BLaER1 treated with 17β-estradiol and CSF1 and Interleukin-3, amounts not matched to agents 10 nM and 100 nM (cell line): ENCODE measurements around the gene ESCO1.
A peak's percentile ranks its signal among the peaks of the same experiment; 100 is the strongest.

ENCODE experiments used
- H3K27ac ChIP-seq, 11 experiments: shearing (Covaris generic); formaldehyde crosslinking; 2 replicates each; pipeline ENCODE4 v1.8.1; 2022
- H3K27me3 ChIP-seq, 11 experiments: shearing (Covaris generic); formaldehyde crosslinking; 2 replicates each; pipeline ENCODE4 v1.8.1; 2022
- H3K36me3 ChIP-seq, 11 experiments: shearing (Covaris generic); formaldehyde crosslinking; 2 replicates each; pipeline ENCODE4 v1.8.1; 2022
- H3K4me1 ChIP-seq, 10 experiments: shearing (Covaris generic); formaldehyde crosslinking; 2 replicates each; pipeline ENCODE4 v1.8.1; 2022
- H3K4me2 ChIP-seq, 11 experiments: shearing (Covaris generic); formaldehyde crosslinking; 2 replicates each; pipeline ENCODE4 v1.8.1; 2022
- H3K4me3 ChIP-seq, 10 experiments: shearing (Covaris generic); formaldehyde crosslinking; 2 replicates each; pipeline ENCODE4 v1.8.1; 2022
- H3K9ac ChIP-seq, 11 experiments: shearing (Covaris generic); formaldehyde crosslinking; 2 replicates each; pipeline ENCODE4 v1.8.1; 2022
- H3K9me3 ChIP-seq, 11 experiments: shearing (Covaris generic); formaldehyde crosslinking; replicated peaks in 1 of 11; 2 replicates each; pipeline ENCODE4 v1.8.1; 2022
- H4K20me1 ChIP-seq, 11 experiments: shearing (Covaris generic); formaldehyde crosslinking; 2 replicates each; pipeline ENCODE4 v1.8.1; 2022
- Cebpa-rat ChIP-seq, 11 experiments: shearing (Covaris generic); IDR thresholded peaks; 2 replicates each; pipeline ENCODE4 v1.8.1; 2022

ESCO1 gene

DNA sequence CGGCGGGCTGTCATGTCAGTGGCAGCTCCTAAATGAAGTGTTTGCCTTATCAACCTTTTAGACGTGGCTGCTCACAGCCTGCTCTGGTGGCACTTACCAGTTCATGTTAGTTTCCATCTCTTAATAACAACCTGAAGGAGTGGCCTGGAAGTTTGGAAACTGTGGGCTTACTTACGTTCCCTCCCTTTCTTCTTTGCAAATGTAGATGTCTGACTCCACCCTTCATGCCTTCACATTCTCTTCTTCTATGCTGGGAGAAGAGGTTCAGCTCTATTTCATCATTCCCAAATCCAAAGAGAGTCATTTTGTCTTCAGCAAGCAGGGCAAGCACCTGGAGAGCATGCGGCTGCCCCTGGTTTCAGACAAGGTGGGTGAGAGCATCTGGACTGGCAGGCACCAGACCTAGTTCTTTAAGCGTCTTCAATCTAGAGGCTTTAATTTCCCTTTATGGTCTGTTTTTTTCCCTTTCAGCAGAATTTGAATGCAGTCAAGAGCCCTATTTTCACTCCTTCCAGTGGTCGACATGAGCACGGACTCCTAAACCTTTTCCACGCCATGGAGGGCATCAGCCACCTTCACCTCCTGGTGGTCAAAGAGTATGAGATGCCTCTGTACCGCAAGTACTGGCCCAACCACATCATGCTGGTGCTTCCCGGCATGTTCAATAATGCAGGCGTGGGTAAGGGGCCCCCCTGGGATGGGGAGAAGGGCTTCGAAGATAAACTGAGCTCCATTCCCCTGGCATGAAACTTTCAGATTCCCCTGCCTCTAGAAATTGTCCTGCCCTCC lies 92.4 kb downstream of the ESCO1 start:
- Histone ChIP-seq H3K9ac (no peak overlapping the region), H3K4me2 (no peak overlapping the region), H3K27me3 (no peaks in the 10 kb centered on the region), H3K27ac (no peak overlapping the region), H3K9me3 (peaks cover 0 to 10% (median 3%) of the 10 kb centered on the region in 11 experiments; a peak in 5 of 22 replicates), H3K36me3 (peaks cover 0 to 13% (median 3%) of the 10 kb centered on the region in 11 experiments; a peak in 10 of 22 replicates), H4K20me1 (no peaks in the 10 kb centered on the region), H3K4me3 (no peak overlapping the region), H3K4me1 (no peaks in the 10 kb centered on the region)
- no peak for TF ChIP-seq Cebpa-rat (IDR thresholded peaks at IDR 0.05)

DNA sequence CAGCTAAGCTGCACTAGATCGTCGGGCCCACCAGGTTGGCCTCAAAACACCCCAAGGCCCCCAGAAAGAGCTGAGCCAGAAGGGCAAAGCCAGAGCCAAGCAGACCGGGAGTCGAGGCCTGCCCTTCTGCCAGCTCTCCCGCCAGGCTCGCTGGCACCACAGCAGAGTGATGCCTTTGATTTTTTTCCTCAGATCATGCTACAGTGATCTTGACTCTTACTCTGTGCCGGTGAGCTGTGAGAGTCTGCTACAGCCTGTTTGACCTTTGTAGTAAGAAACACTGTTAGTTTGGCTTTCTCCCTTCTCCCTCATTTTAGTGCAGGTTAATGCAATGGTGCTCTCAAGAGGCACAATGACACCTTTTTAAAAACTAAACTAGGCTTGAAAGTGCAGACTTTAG lies 97.8 kb downstream of the ESCO1 start:
- Histone ChIP-seq H3K36me3 (no peaks in the 10 kb centered on the region), H3K9ac (no peak overlapping the region), H3K4me1 (peaks cover 0 to 8% (median 2%) of the 10 kb centered on the region in 10 experiments; a peak in 4 of 20 replicates), H3K27me3 (no peaks in the 10 kb centered on the region), H3K4me3 (no peak overlapping the region), H3K27ac (no peak overlapping the region), H4K20me1 (no peaks in the 10 kb centered on the region), H3K4me2 (no peak overlapping the region), H3K9me3 (no peaks in the 10 kb centered on the region)
- TF ChIP-seq Cebpa-rat (IDR thresholded peaks at IDR 0.05): no peak

DNA sequence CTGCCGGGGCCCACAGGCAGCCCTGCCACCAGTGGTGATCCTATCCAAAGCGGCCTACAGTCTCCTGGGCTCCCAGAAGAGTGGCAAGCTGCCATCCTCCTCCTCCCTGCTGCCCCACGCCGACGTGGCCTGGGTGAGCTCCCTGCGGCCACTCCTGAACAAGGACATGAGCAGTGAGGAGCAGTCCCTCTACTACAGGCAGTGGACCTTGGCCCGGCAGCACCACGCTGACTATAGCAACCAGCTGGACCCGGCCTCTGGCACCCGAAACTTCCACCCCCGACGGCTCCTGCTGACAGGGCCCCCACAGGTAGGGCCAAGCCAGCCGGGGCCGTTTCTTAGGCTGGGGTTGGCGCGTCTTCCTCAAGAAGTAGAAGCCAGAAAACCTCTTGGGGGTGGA lies 100.5 kb downstream of the ESCO1 start:
- H4K20me1 ChIP-seq: no peaks in the 10 kb centered on the region

DNA sequence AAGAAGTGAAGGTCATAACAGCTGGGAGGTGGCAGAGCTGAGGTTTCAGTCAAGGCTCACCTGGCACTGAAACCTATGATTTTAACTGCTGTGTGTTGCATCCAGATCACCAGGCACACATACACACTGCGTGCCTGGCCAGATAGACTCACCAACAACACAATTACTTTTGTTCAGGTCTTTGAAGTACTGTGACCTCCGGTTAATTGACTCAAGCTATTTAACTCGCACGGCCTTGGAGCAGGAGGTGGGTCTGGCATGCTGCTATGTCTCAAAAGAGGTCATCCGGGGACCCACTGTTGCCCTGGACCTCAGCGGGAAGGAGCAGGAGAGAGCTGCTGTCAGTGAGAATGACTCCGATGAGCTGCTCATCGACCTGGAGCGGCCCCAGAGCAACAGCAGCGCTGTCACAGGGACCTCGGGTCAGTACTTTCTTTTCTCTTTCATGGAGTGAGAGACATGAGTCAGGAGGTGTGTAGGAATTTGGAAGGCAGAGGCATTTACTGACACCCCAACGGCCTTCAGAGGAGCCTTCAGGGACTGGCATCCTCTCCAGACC lies 104.1 kb downstream of the ESCO1 start:
- Histone ChIP-seq H4K20me1 (no peaks in the 10 kb centered on the region), H3K36me3 (no peaks in the 10 kb centered on the region), H3K9ac (no peak overlapping the region), H3K4me2 (no peak overlapping the region), H3K27ac (no peak overlapping the region), H3K9me3 (no peaks in the 10 kb centered on the region), H3K4me1 (peaks cover 0 to 8% (median 2%) of the 10 kb centered on the region in 10 experiments; a peak in 5 of 20 replicates), H3K4me3 (no peak overlapping the region), H3K27me3 (no peaks in the 10 kb centered on the region)
- TF ChIP-seq Cebpa-rat (IDR thresholded peaks at IDR 0.05): no peak

More for the DNA sequence above, 100.5 kb downstream of the ESCO1 start:
- no peak overlapping the region for H3K27ac ChIP-seq
- no peaks in the 10 kb centered on the region for H3K36me3 ChIP-seq
- no peak overlapping the region for H3K9ac ChIP-seq
- H3K4me1 ChIP-seq: peaks cover 0 to 8% (median 2%) of the 10 kb centered on the region in 10 experiments; a peak in 4 of 20 replicates
- TF ChIP-seq Cebpa-rat (IDR thresholded peaks at IDR 0.05): no peak
- H3K27me3 ChIP-seq: no peaks in the 10 kb centered on the region
- no peak overlapping the region for H3K4me3 ChIP-seq
- no peaks in the 10 kb centered on the region for H3K9me3 ChIP-seq
- no peak overlapping the region for H3K4me2 ChIP-seq

DNA sequence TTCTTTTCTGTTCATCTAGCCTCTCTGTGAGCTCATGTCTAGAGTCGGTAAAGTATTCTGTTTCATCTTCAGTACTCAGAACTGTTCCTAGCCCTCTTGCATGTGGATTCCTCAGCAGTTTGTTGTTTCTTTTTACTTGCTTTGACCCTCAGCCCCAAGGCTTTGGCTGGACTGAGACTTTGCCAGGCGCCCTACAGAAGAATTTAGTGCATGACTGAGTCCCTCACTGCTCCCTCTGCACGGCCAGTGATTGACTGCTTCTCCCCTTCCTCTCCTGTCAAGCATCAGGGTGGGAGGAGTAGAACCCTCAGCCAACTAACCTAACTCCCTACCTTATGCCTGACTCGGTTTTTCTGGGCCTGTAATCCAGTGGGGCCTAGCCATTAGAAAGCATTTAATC lies 109.8 kb downstream of the ESCO1 start:
- Histone ChIP-seq H3K9me3 (no peaks in the 10 kb centered on the region), H3K4me2 (peak overlapping the region in 1 of 11 experiments; percentile 7; a peak in 1 of 22 replicates), H3K27me3 (no peaks in the 10 kb centered on the region), H3K36me3 (no peaks in the 10 kb centered on the region), H3K27ac (no peak overlapping the region), H3K4me1 (peaks cover 0 to 12% (median 0%) of the 10 kb centered on the region in 10 experiments; a peak in 8 of 20 replicates), H3K4me3 (no peak overlapping the region), H4K20me1 (no peaks in the 10 kb centered on the region), H3K9ac (no peak overlapping the region)
- TF ChIP-seq Cebpa-rat (IDR thresholded peaks at IDR 0.05): no peak

DNA sequence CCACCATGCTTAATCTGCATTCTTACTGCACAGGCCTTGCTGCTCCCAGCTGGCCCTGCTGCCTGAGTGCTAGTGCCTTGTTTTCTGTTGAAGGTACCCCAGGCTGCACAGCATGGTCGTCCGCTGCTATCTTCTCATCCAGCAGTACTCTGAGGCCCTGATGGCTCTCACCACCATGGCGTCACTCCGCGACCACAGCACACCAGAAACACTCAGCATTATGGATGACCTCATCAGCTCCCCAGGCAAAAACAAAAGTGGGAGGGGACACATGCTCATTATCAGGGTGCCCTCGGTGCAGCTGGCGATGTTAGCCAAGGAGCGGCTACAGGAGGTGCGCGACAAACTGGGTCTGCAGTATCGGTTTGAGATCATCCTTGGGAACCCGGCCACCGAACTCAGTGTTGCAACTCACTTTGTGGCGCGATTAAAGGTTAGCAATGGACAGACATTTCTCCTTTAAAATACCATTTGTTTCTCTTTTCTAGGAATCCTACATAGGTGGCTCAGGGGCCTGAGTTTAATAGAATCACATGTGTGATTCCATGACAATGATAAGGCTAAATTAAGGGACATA lies 110.5 kb downstream of the ESCO1 start:
- H3K36me3 ChIP-seq: no peaks in the 10 kb centered on the region
- H3K9ac ChIP-seq: no peak overlapping the region
- no peak overlapping the region for H3K27ac ChIP-seq
- no peaks in the 10 kb centered on the region for H3K9me3 ChIP-seq
- H3K27me3 ChIP-seq: no peaks in the 10 kb centered on the region
- no peak overlapping the region for H3K4me3 ChIP-seq
- H3K4me2 ChIP-seq: no peak overlapping the region
- H3K4me1 ChIP-seq: peaks cover 0 to 19% (median 5%) of the 10 kb centered on the region in 10 experiments; a peak in 8 of 20 replicates
- H4K20me1 ChIP-seq: no peaks in the 10 kb centered on the region
- no peak for TF ChIP-seq Cebpa-rat (IDR thresholded peaks at IDR 0.05)

DNA sequence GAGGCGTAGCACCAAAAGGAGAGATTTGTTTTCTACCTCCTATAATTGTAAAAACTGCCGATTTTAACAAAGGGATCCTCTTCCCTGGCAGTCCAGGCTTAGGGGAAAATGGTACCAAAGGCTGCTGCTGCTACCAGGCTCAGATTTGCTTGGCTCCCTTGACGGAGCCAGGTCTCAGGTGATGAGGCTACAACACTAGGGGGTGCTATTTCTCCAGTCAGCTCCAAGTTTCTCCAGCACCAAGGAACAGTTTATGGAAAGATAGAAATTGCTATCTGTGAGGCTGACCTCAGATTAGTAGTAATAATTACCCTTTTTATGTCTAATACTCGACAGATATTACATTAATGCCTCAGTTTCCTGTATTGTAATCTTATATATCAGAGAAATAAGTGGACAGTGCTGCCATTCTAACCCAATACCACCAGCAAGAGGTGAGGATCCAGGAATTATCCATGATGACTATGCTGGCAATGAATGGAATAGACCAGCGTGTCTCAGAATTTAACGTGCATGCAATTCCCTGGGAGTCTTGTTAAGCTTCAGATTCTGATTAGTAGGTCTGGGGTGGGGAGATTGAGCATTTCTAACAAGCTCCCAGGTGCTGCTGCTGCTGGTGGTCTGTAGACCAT lies 111.3 kb downstream of the ESCO1 start:
- Histone ChIP-seq H3K27ac (no peak overlapping the region), H3K27me3 (no peaks in the 10 kb centered on the region), H3K4me3 (no peak overlapping the region), H3K36me3 (no peaks in the 10 kb centered on the region), H3K4me2 (no peak overlapping the region), H3K9me3 (no peaks in the 10 kb centered on the region), H4K20me1 (no peaks in the 10 kb centered on the region), H3K4me1 (peaks cover 0 to 26% (median 8%) of the 10 kb centered on the region in 10 experiments; a peak in 9 of 20 replicates), H3K9ac (no peak overlapping the region)
- no peak for TF ChIP-seq Cebpa-rat (IDR thresholded peaks at IDR 0.05)

DNA sequence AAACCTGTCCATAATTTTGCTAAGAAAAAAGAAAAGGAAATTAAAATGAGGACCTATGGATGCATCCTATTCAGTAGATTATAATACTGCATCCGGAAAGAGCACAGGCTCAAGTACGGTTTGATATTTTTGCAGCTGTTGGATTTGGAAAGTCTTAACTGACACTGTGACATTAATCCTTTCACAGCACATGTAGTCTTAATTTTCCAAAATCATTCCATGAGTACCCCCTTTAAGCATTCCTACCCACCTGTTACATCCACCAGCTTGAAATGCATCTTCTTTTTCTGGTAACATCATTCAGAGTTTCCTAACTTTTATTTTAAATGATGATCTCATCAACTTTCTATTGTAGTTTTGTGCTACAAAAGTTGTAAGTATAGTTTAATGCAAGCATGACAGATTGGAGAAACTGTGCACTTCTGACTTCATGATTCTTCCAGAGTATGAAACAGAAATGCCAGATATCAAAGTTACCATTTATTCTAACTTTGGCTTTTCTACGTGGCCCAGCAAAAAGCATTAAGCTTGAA lies 113.5 kb downstream of the ESCO1 start:
- TF ChIP-seq Cebpa-rat (IDR thresholded peaks at IDR 0.05): no peak
- peaks cover 0 to 26% (median 8%) of the 10 kb centered on the region in 10 experiments; a peak in 9 of 20 replicates for H3K4me1 ChIP-seq
- H3K4me2 ChIP-seq: no peak overlapping the region; a peak in 1 of 22 replicates
- no peaks in the 10 kb centered on the region for H3K36me3 ChIP-seq
- no peaks in the 10 kb centered on the region for H3K27me3 ChIP-seq
- no peaks in the 10 kb centered on the region for H4K20me1 ChIP-seq
- H3K4me3 ChIP-seq: no peak overlapping the region
- no peak overlapping the region for H3K27ac ChIP-seq
- no peak overlapping the region for H3K9ac ChIP-seq
- H3K9me3 ChIP-seq: no peaks in the 10 kb centered on the region
